MM.1S (cell line): ENCODE measurements around the gene TUBGCP4.

Source experiments
- DNase-seq: peaks from one replicate; pipeline ENCODE4 v3.0.0-alpha.2; 2015
- H2AFZ ChIP-seq: fragments of 300-600 bp; sonication (generic); 2 replicates; pipeline ENCODE4 v1.6.0; 2016; ENCODE audit warnings: antibody characterized with exemption, low read length
- H3F3A ChIP-seq: fragments of 300-600 bp; sonication (generic); 2 replicates; pipeline ENCODE4 v1.6.1; 2016; ENCODE audit warnings: mild to moderate bottlenecking, antibody characterized with exemption, low read length, moderate library complexity, mixed read lengths; ENCODE audit not compliant: insufficient read depth
- H3K27ac ChIP-seq: fragments of 300-600 bp; sonication (generic); 2 replicates; pipeline ENCODE4 v1.5.1; 2016; ENCODE audit warnings: mild to moderate bottlenecking, low read length
- H3K27me3 ChIP-seq: fragments of 300-600 bp; sonication (generic); replicated peaks from 2 replicates; pipeline ENCODE4 v1.6.0; 2016; ENCODE audit warnings: low read length; ENCODE audit not compliant: insufficient read depth
- H3K36me3 ChIP-seq: fragments of 300-600 bp; sonication (generic); replicated peaks from 2 replicates; pipeline ENCODE4 v1.6.1; 2016; ENCODE audit warnings: mild to moderate bottlenecking, low read length, mixed read lengths; ENCODE audit not compliant: insufficient read depth
- H3K4me1 ChIP-seq: fragments of 300-600 bp; sonication (generic); 2 replicates; pipeline ENCODE4 v1.6.1; 2016; ENCODE audit warnings: low read length, mixed read lengths
- H3K4me2 ChIP-seq: fragments of 300-600 bp; sonication (generic); 2 replicates; pipeline ENCODE4 v1.6.0; 2016; ENCODE audit warnings: low read depth, low read length
- H3K4me3 ChIP-seq: fragments of 300-600 bp; sonication (generic); 2 replicates; pipeline ENCODE4 v1.5.1; 2016; ENCODE audit warnings: low read length, mixed read lengths
- H3K79me2 ChIP-seq: fragments of 300-600 bp; sonication (generic); 2 replicates; pipeline ENCODE4 v1.6.1; 2016; ENCODE audit warnings: mixed run types, low read length, mixed read lengths
- H3K9ac ChIP-seq: fragments of 300-600 bp; sonication (generic); 2 replicates; pipeline ENCODE4 v1.6.1; 2016; ENCODE audit warnings: low read length, mixed read lengths
- H3K9me2 ChIP-seq: fragments of 300-600 bp; sonication (generic); replicated peaks from 2 replicates; pipeline ENCODE4 v1.6.1; 2016; ENCODE audit warnings: mild to moderate bottlenecking, low read length, mixed read lengths; ENCODE audit not compliant: insufficient read depth
- H3K9me3 ChIP-seq: fragments of 300-600 bp; sonication (generic); replicated peaks from 2 replicates; pipeline ENCODE4 v1.6.1; 2016; ENCODE audit warnings: mild to moderate bottlenecking, low read length, mixed read lengths; ENCODE audit not compliant: insufficient read depth
- H4K20me1 ChIP-seq: fragments of 300-600 bp; sonication (generic); 2 replicates; pipeline ENCODE4 v1.6.1; 2016; ENCODE audit warnings: mild to moderate bottlenecking, low read length, moderate library complexity, mixed read lengths; ENCODE audit not compliant: insufficient read depth
- EZH2 ChIP-seq: fragments of 300-600 bp; sonication (generic); optimal IDR thresholded peaks from 2 replicates; pipeline ENCODE3; 2017; ENCODE audit warnings: low read depth, mild to moderate bottlenecking, antibody characterized with exemption, low read length, mixed read lengths
- EZH2phosphoT487 ChIP-seq: fragments of 300-600 bp; sonication (generic); IDR thresholded peaks from 2 replicates; pipeline ENCODE4 v1.6.1; 2018; ENCODE audit warnings: antibody characterized with exemption, low read length
- TF ChIP-seq, protein P1 (sequence below): fragments of 300-600 bp; sonication (generic); IDR thresholded peaks from 2 replicates; pipeline ENCODE4 v1.5.1; 2016; ENCODE audit warnings: antibody characterized with exemption, low read length, mixed read lengths

TUBGCP4 gene

DNA sequence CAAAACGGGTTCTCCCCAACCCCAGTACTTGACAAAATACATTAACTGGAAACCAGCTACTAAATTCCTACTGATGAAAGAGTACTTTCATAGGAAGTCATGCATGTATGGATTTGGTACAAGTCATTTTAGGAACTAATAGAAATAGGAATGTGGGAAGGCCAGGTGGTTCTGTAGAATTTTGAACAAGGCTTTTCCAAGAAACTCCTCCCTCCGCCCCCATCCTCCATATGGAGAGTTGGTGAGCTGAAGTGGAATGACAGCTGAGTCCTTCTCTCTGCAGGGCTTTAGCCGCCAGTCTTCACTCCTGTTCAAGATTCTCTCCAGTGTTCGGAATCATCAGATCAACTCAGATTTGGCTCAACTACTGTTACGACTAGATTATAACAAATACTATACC, 33.2 kb downstream of the TUBGCP4 start:
- Histone ChIP-seq H3K9ac (no peak overlapping the region), H3F3A (no peaks in the 10 kb centered on the region), H3K9me2 (no peaks in the 10 kb centered on the region), H2AFZ (no peak overlapping the region), H3K4me1 (no peaks in the 10 kb centered on the region), H3K36me3 (peaks cover 3% of the 10 kb centered on the region), H3K27me3 (no peaks in the 10 kb centered on the region), H3K4me3 (no peak overlapping the region), H3K79me2 (no peaks in the 10 kb centered on the region), H4K20me1 (no peaks in the 10 kb centered on the region), H3K9me3 (no peaks in the 10 kb centered on the region), H3K4me2 (no peak overlapping the region), H3K27ac (no peak overlapping the region)
- TF ChIP-seq EZH2, result no peak
- DNase-seq, result no peak

- Histone ChIP-seq H3K9ac (no peak overlapping the region), H4K20me1 (no peaks in the 10 kb centered on the region), H3K9me2 (no peaks in the 10 kb centered on the region), H3K4me1 (no peaks in the 10 kb centered on the region), H3K4me2 (no peak overlapping the region), H3K79me2 (no peaks in the 10 kb centered on the region), H3K27ac (no peak overlapping the region), H3K27me3 (no peaks in the 10 kb centered on the region), H3K9me3 (no peaks in the 10 kb centered on the region), H3F3A (no peaks in the 10 kb centered on the region), H3K4me3 (no peak overlapping the region), H3K36me3 (peaks cover 3% of the 10 kb centered on the region; the same call in 1 of the 2 replicates), H2AFZ (no peak overlapping the region)
- DNase-seq, result no peak
- no peak for TF ChIP-seq EZH2
- TF ChIP-seq, protein P1, sequence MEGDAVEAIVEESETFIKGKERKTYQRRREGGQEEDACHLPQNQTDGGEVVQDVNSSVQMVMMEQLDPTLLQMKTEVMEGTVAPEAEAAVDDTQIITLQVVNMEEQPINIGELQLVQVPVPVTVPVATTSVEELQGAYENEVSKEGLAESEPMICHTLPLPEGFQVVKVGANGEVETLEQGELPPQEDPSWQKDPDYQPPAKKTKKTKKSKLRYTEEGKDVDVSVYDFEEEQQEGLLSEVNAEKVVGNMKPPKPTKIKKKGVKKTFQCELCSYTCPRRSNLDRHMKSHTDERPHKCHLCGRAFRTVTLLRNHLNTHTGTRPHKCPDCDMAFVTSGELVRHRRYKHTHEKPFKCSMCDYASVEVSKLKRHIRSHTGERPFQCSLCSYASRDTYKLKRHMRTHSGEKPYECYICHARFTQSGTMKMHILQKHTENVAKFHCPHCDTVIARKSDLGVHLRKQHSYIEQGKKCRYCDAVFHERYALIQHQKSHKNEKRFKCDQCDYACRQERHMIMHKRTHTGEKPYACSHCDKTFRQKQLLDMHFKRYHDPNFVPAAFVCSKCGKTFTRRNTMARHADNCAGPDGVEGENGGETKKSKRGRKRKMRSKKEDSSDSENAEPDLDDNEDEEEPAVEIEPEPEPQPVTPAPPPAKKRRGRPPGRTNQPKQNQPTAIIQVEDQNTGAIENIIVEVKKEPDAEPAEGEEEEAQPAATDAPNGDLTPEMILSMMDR, result no peak
- TF ChIP-seq EZH2phosphoT487, result no peak
Observed at GRCh38 chr15:43406189-43406588, 35.3 kb downstream of the TUBGCP4 start.

GRCh38 chr15:43406808-43407207, 35.9 kb downstream of the TUBGCP4 start:
- DNase-seq, result no peak
- TF ChIP-seq EZH2 (no peak), EZH2phosphoT487 (no peak)
- TF ChIP-seq, protein P1, result no peak
- H3K9me3 ChIP-seq, result no peaks in the 10 kb centered on the region
- H2AFZ ChIP-seq, result no peak overlapping the region
- no peaks in the 10 kb centered on the region for H3F3A ChIP-seq
- H3K9ac ChIP-seq, result no peak overlapping the region
- no peak overlapping the region for H3K27ac ChIP-seq
- H3K4me3 ChIP-seq, result no peak overlapping the region
- no peaks in the 10 kb centered on the region for H3K79me2 ChIP-seq
- H3K9me2 ChIP-seq, result no peaks in the 10 kb centered on the region
- H3K36me3 ChIP-seq, result peaks cover 3% of the 10 kb centered on the region; the same call in 1 of the 2 replicates
- H3K4me2 ChIP-seq, result no peak overlapping the region
- no peaks in the 10 kb centered on the region for H3K27me3 ChIP-seq
- H3K4me1 ChIP-seq, result no peaks in the 10 kb centered on the region
- no peaks in the 10 kb centered on the region for H4K20me1 ChIP-seq

- Histone ChIP-seq H3K9ac (no peak overlapping the region), H3K27me3 (no peaks in the 10 kb centered on the region), H2AFZ (no peak overlapping the region), H4K20me1 (no peaks in the 10 kb centered on the region), H3K4me3 (no peak overlapping the region), H3K9me2 (no peaks in the 10 kb centered on the region), H3K4me2 (no peak overlapping the region), H3K36me3 (peaks cover 3% of the 10 kb centered on the region; the same call in 1 of the 2 replicates), H3F3A (no peaks in the 10 kb centered on the region), H3K27ac (no peak overlapping the region), H3K79me2 (no peaks in the 10 kb centered on the region), H3K4me1 (no peaks in the 10 kb centered on the region), H3K9me3 (no peaks in the 10 kb centered on the region)
- DNase-seq, result no peak
- no peak for TF ChIP-seq EZH2phosphoT487
- TF ChIP-seq EZH2, result no peak
- TF ChIP-seq, protein P1, result no peak
Observed at GRCh38 chr15:43408789-43409188, 37.9 kb downstream of the TUBGCP4 start.
